Non-pigmented ciliary epithelial cell (primary cell): Measurements from ENCODE around the gene PIR.

Source experiments
- DNase-seq: peaks from one replicate; pipeline ENCODE4 v3.0.0-alpha.2; 2010; ENCODE audit warnings: low read depth

Gene PIR

DNA sequence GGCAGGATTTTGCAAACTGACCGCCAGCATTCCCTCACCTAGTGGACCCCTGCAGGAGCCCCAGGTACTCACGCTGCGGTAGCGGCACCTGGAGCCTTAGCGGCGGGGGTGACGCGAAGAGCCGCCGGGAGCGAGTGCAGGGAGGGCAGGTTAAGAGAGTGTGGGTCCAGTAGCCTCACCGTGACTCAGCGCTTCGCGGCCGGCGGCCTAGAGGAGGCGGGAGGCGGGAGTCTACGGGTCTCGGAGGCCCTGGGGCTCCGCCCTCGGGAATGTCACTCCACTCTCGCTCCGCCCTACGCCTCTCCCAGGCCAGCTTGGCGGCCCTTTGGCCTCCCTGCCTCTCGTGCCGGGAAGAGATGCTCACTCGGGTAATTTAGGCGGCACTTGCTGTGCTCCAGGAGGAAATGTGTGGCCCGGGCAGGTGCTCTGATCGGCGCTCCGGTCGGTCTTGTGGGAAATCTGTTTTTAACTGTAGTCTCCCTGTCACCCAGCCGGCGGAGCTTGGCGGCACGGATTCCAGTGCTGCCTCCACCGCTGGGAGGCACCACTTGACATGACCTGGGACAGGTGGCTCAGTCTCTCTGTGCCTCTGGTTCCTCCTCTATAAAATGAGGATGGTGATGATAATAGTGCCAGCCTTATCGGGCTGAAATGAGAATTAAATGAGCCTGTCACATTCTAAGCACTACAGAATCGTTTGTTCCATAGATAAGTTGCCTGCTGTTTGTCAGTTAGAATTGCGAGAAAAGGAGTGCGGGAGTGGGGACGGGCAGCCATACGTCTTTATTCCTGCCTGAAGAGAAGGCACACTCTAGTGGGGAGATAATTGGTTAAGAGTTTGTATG is at the start of gene PIR:
PIR (minus strand) TSS at position 216 of the 845 bp plus-strand sequence. CDS start 2,076 bp downstream, outside the sequence.
- no peak for DNase-seq

- no peak for DNase-seq
Measured at GRCh38 chrX:15530318-15530717, 37.2 kb upstream of the PIR start.

DNA sequence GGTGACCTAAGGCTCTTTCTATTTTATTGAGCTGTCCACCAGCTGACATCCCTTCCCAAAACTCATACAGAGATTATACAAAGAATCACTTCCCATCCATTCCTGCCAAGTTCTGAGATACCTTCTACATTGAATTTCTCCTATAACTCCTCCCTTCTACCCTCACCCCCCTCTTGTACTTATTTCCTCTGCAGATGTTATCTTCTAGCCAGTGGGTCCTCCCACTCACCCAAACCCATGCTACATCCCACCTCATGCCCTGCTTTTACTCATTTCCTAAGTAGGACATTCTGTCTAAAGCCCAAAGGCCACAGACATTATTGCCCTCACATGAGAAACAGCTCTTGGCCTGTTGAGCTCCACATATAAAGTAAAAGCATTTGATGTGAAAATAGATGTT is 36.0 kb upstream of the PIR start:
- no peak for DNase-seq

- DNase-seq, result no peak
Measured at GRCh38 chrX:15525664-15526416, 32.7 kb upstream of the PIR start.

- peak; percentile 10 for DNase-seq
Measured at GRCh38 chrX:15524417-15524816, 31.3 kb upstream of the PIR start.

- no peak for DNase-seq
Measured at GRCh38 chrX:15523088-15523487, 30.0 kb upstream of the PIR start.

- DNase-seq, result no peak
Measured at GRCh38 chrX:15522464-15522863, 29.3 kb upstream of the PIR start.

- DNase-seq, result no peak
Measured at GRCh38 chrX:15515931-15516330, 22.8 kb upstream of the PIR start.

- no peak for DNase-seq
Measured at GRCh38 chrX:15514279-15514678, 21.1 kb upstream of the PIR start.

DNA sequence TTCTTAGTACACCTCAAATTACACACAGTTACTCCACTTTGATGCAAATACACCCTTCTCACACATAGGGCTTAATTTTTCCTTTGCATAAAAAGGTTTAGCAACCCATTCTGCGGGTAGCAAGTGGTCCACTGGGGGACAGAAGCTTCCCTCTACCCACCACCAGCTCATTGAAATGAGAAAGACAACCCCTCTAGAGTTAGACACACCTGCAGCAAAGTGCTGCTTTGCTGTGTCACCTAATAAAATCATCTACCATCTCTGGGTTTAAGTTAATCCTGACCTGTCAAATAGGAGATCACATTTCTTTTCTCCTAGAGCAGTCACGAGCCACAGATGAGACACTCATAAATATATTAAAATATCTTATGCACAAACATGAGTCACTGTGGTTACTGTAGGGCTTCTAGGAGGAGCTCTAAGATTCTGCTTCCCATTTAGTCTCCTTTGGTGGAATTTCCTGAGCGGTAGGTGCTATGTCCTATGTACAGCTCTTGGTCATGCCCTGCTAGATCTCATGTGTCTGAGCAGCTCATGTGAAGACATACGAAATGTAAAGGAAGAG is 19.4 kb upstream of the PIR start:
- no peak for DNase-seq

- no peak for DNase-seq
Measured at GRCh38 chrX:15511563-15511962, 18.4 kb upstream of the PIR start.

GRCh38 chrX:15509845-15510244 is 16.7 kb upstream of the PIR start:
- DNase-seq, result no peak

- no peak for DNase-seq
Measured at GRCh38 chrX:15507005-15507404, 13.9 kb upstream of the PIR start.

- no peak for DNase-seq
Measured at GRCh38 chrX:15505101-15505500, 12.0 kb upstream of the PIR start.

DNA sequence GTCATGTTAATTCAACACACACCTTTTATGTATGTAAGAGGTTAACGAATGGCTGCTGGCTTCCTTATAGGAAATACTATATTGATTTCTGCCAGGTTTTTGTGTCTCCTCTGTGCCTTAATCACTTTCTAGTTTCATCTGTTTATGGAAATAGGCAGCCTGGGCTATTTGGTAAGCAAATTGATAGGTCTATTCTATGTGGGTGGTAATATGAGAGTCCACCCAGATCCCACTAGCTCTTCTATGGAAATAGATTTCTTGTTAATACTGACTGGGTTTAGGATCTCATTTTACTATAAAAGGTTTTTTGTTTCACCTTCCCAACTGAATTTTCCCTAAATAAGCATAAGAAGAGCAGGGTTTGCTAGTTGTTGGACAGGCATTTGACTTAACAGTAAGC is 11.5 kb upstream of the PIR start:
- DNase-seq, result no peak

DNA sequence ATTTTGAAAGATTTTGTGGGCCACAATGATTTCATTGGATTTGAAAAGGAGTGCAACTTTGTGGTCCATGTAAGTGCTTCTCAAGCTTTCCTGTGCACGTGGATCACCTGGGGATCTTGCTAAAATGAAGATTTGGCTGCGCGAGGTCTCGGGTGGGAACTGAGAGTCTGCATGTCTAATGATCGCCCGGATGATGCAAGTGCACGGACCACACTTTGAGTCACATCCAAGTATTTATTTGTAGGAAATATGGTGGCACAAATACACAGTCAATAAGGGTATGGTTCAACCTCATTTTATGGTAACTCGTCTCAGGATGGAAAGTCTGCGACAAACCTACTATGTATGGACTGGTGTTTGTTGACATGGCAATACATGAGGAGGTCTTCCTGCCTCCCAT is 8.4 kb upstream of the PIR start:
- DNase-seq, result no peak

- no peak for DNase-seq
Measured at GRCh38 chrX:15500497-15500966, 7.4 kb upstream of the PIR start, which contains the start of gene BMX. Gene BMX (plus strand): TSS chrX:15500807. CDS start chrX:15508354, 7,547 bp downstream.

GRCh38 chrX:15499976-15500375 is 6.8 kb upstream of the PIR start:
- no peak for DNase-seq

DNA sequence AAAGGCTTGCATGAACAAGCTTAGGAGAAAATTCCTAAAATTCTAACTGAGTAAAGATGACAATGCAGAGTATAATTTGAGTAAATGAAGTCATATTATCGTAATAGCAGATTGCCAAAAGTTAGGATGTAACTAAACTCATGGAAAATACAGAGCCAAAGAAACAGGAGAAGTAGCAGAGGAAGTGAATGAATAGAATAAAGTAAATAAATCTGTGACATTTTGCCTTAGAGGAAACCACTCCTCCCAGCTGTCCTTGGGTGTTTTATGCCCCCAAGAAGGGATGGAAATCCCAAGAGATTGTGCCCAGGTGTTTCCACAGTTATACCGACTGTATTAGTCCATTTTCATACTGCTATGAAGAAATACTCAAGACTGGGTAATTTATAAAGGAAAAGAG is 5.6 kb upstream of the PIR start:
- no peak for DNase-seq

GRCh38 chrX:15497865-15498264 is 4.7 kb upstream of the PIR start:
- DNase-seq, result no peak

- no peak for DNase-seq
Measured at GRCh38 chrX:15496824-15497223, 3.7 kb upstream of the PIR start.

GRCh38 chrX:15495801-15496200 is 2.7 kb upstream of the PIR start:
- DNase-seq, result no peak

GRCh38 chrX:15492469-15492868 is 664 bp downstream of the PIR start:
- DNase-seq, result no peak
